Astrocyte of the spinal cord (primary cell): Measurements from ENCODE around the gene FBLN5.
A peak's percentile ranks its signal among the peaks of the same experiment; 100 is the strongest.

ENCODE experiments used
- DNase-seq: peaks from one replicate; pipeline ENCODE4 v3.0.0; 2011; ENCODE audit warnings: low read depth, low spot score
- H3K4me3 ChIP-seq: 2 replicates; pipeline ENCODE4 v1.5.1; 2011; ENCODE audit warnings: low read depth, mild to moderate bottlenecking, low read length, moderate library complexity
- in situ Hi-C: cut with HindIII; loops from 2 replicates; pipeline ENCODE4 v1.10.0; 2017; ENCODE audit warnings: low sequenced_read_pairs
- TF ChIP-seq, protein P1 (sequence below): IDR thresholded peaks from 2 replicates; pipeline ENCODE4 v1.5.1; 2012; ENCODE audit warnings: low read depth, mild to moderate bottlenecking, low read length, inconsistent platforms

The FBLN5 gene

GRCh38 chr14:91980157-91980556 lies 32.7 kb upstream of the FBLN5 start:
- DNase-seq = peak; percentile 89

DNA sequence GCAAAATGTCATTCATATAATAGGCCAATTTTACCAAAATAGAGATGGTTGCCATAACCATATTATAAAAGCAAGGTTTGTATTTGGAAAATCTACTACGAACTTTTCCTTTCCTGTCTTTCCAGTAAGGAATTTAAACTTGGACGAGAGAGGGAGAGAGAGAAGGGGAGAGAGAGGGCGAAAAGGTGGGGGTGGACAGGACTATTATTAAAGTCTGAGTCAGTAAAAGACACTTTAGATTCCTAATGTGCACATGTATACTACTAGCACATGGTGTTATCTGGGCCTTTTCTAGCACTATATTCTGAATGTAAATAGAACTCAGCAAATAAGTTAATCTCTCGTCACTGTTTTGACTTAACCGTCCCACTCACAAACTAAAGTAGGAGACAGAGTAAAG lies 30.4 kb upstream of the FBLN5 start:
- in situ Hi-C loops = no loop called here
- H3K4me3 ChIP-seq = no peak overlapping the region
- DNase-seq = no peak
- TF ChIP-seq, protein P1, sequence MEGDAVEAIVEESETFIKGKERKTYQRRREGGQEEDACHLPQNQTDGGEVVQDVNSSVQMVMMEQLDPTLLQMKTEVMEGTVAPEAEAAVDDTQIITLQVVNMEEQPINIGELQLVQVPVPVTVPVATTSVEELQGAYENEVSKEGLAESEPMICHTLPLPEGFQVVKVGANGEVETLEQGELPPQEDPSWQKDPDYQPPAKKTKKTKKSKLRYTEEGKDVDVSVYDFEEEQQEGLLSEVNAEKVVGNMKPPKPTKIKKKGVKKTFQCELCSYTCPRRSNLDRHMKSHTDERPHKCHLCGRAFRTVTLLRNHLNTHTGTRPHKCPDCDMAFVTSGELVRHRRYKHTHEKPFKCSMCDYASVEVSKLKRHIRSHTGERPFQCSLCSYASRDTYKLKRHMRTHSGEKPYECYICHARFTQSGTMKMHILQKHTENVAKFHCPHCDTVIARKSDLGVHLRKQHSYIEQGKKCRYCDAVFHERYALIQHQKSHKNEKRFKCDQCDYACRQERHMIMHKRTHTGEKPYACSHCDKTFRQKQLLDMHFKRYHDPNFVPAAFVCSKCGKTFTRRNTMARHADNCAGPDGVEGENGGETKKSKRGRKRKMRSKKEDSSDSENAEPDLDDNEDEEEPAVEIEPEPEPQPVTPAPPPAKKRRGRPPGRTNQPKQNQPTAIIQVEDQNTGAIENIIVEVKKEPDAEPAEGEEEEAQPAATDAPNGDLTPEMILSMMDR = no peak

More at GRCh38 chr14:91980157-91980556, 32.7 kb upstream of the FBLN5 start:
- TF ChIP-seq, protein P1 = no peak
- H3K4me3 ChIP-seq = no peak overlapping the region
- in situ Hi-C loops = no loop called here

- no peak for DNase-seq
- no peak overlapping the region for H3K4me3 ChIP-seq
- TF ChIP-seq, protein P1 = no peak
- in situ Hi-C loops = no loop called here
Measured at GRCh38 chr14:91975763-91976162, 28.3 kb upstream of the FBLN5 start.

DNA sequence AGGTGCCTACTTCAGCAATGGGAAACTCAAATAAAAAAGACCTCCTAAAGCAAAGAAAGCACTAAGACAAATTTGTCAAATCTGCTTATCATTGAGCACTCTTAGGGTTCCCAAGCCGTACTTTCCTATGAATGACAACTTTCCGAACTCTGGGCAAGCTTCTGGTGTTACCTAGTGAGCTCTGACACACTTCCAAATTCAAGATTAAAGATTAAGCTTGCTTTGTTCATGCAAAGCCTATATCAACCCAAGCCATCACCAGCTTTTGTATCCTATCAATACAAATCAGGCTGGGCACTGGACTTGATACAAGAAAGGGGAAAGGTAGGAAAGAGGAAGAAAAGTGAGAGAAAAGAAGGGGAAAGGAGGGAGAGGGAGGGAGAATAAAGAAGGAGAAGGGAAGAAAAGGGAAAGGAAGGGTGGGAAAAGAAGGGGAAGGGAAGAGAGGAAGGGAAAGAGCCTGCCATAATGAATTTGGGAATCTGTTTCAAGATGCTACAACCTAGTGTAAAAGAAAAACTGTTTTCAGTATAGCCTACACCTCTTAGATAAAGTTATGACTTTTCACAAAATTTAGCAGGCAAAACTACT lies 23.8 kb upstream of the FBLN5 start:
- TF ChIP-seq, protein P1 = no peak
- in situ Hi-C loops = no loop called here
- no peak for DNase-seq
- no peak overlapping the region for H3K4me3 ChIP-seq

- in situ Hi-C loops = no loop called here
- TF ChIP-seq, protein P1 = no peak
- no peak for DNase-seq
- H3K4me3 ChIP-seq = no peak overlapping the region
Measured at GRCh38 chr14:91968280-91968679, 20.8 kb upstream of the FBLN5 start.

- H3K4me3 ChIP-seq = no peak overlapping the region
- in situ Hi-C loops = no loop called here
- DNase-seq = no peak
- TF ChIP-seq, protein P1 = no peak
Measured at GRCh38 chr14:91964724-91965123, 17.2 kb upstream of the FBLN5 start.
